OCI-LY7 (cell line): ENCODE results near the gene ZC2HC1B. TPM values are rescaled to one million over a fixed set of nuclear protein-coding genes. Genes with fewer than 3 reads are reported as not detected.

Experiments used
- BruUV-seq: library from RNA; stranded (reverse); fragments of 400-500 nt; replicated peaks from 2 replicates; lab custom pipeline; 2021; lab: Mats Ljungman, UMichigan
- CTCF ChIA-PET: fragments of 300-600 bp; sonication (Branson Sonifier 250); formaldehyde crosslinking; loops from one replicate; lab custom pipeline; 2022; ENCODE audit warnings: antibody characterized with exemption; ENCODE audit not compliant: unreplicated experiment; lab: Charles Lee
- POLR2A ChIA-PET: fragments of 300-600 bp; sonication (Branson Sonifier 250); formaldehyde crosslinking; loops from one replicate; lab custom pipeline; 2022; ENCODE audit warnings: antibody characterized with exemption; lab: Charles Lee
- DNase-seq: peaks from one replicate; pipeline ENCODE4 v3.0.0-alpha.2; 2015; ENCODE audit warnings: low spot score
- H2AFZ ChIP-seq: fragments of 200-600 bp; sonication (generic), shearing (Covaris generic); 2 replicates; pipeline ENCODE4 v1.6.1; 2014; ENCODE audit warnings: mild to moderate bottlenecking, antibody characterized with exemption, low read length, moderate library complexity
- H3K27ac ChIP-seq: fragments of 200-600 bp; sonication (generic); 2 replicates; pipeline ENCODE4 v1.5.1; 2014; ENCODE audit warnings: mixed run types, low read depth, mild to moderate bottlenecking, moderate library complexity, low read length, inconsistent platforms; ENCODE audit not compliant: poor library complexity, severe bottlenecking
- H3K36me3 ChIP-seq: fragments of 200-600 bp; sonication (generic); 2 replicates; pipeline ENCODE4 v1.6.1; 2014; ENCODE audit warnings: mild to moderate bottlenecking, antibody characterized with exemption, low read length, moderate library complexity, mixed read lengths; ENCODE audit not compliant: insufficient read depth
- H3K4me1 ChIP-seq: fragments of 200-600 bp; sonication (generic); 2 replicates; pipeline ENCODE4 v1.5.1; 2014; ENCODE audit warnings: mild to moderate bottlenecking, low read length; ENCODE audit not compliant: insufficient read depth, poor library complexity, severe bottlenecking
- H3K4me2 ChIP-seq: fragments of 200-600 bp; sonication (generic); 2 replicates; pipeline ENCODE4 v1.6.1; 2014; ENCODE audit warnings: mild to moderate bottlenecking, low read length
- H3K4me3 ChIP-seq: fragments of 200-600 bp; sonication (generic); 2 replicates; pipeline ENCODE4 v1.5.1; 2014; ENCODE audit warnings: mild to moderate bottlenecking, low read depth, low read length; ENCODE audit not compliant: poor library complexity, severe bottlenecking
- H3K79me2 ChIP-seq: fragments of 200-600 bp; sonication (generic); 2 replicates; pipeline ENCODE4 v1.6.1; 2016; ENCODE audit warnings: low read depth, mild to moderate bottlenecking, low read length, moderate library complexity, mixed read lengths; ENCODE audit not compliant: insufficient read depth
- H3K9me2 ChIP-seq: fragments of 200-600 bp; sonication (generic); 2 replicates; pipeline ENCODE4 v1.6.1; 2016; ENCODE audit warnings: mild to moderate bottlenecking, low read length, mixed read lengths; ENCODE audit not compliant: insufficient read depth
- H3K9me3 ChIP-seq: fragments of 200-600 bp; sonication (generic); 2 replicates; pipeline ENCODE4 v1.6.1; 2014; ENCODE audit warnings: mild to moderate bottlenecking, mixed run types, low read length, mixed read lengths
- H4K20me1 ChIP-seq: fragments of 200-600 bp; sonication (generic); 2 replicates; pipeline ENCODE4 v1.6.1; 2014; ENCODE audit warnings: mild to moderate bottlenecking, antibody characterized with exemption, low read length, moderate library complexity, mixed read lengths; ENCODE audit not compliant: insufficient read depth
- CTCF ChIP-seq: fragments of 200-600 bp; sonication (generic); conservative IDR thresholded peaks from 2 replicates; pipeline ENCODE4 v1.5.1; 2014; ENCODE audit warnings: mild to moderate bottlenecking, antibody characterized with exemption, low read length, moderate library complexity, mixed read lengths
- EZH2phosphoT487 ChIP-seq: fragments of 200-600 bp; sonication (generic); IDR thresholded peaks from 2 replicates; pipeline ENCODE4 v1.6.1; 2018; ENCODE audit warnings: low read depth, borderline replicate concordance, mild to moderate bottlenecking, mixed run types, antibody characterized with exemption, low read length, moderate library complexity, mixed read lengths
- intact Hi-C: fragments of 100-400 bp; cut with micrococcal nuclease; formaldehyde crosslinking; loops from one replicate; pipeline ENCODE4 v1.10.0; 2022; ENCODE audit not compliant: unreplicated experiment
- total RNA-seq, 2 experiments: library from RNA; depleted of rRNA in 1 of 2; stranded (reverse); fragments of >200 nt in 1 of 2; shearing (Covaris generic) in 1 of 2; gene quantifications; 2 replicates each; pipeline ENCODE4 v1.2.3, GENCODE V29; 2014 to 2022

The ZC2HC1B gene
- total RNA-seq, 2 experiments from 2014 or later = not detected

- CTCF ChIA-PET = no interaction called here
- H3K79me2 ChIP-seq = peaks cover 26% of the 10 kb centered on the region
- no peaks in the 10 kb centered on the region for H3K9me2 ChIP-seq
- H2AFZ ChIP-seq = no peak overlapping the region
- H3K9me3 ChIP-seq = no peaks in the 10 kb centered on the region
- no TSS peak for BruUV-seq
- no peak overlapping the region for H3K27ac ChIP-seq
- peaks cover 12% of the 10 kb centered on the region for H3K36me3 ChIP-seq
- POLR2A ChIA-PET = interaction anchor here (0.5 kb wide), 1 partner anchor 221 kb away, joined by 3 read pairs; no protein-coding TSS in a partner anchor
- H4K20me1 ChIP-seq = no peaks in the 10 kb centered on the region
- TF ChIP-seq EZH2phosphoT487 = no peak
- TF ChIP-seq CTCF = no peak
- H3K4me3 ChIP-seq = no peak overlapping the region
- H3K4me1 ChIP-seq = peaks cover 13% of the 10 kb centered on the region
- no peak for DNase-seq
- H3K4me2 ChIP-seq = no peak overlapping the region
- intact Hi-C loops = loop anchor here (5.0 to 10.0 kb wide), 6 partner anchors 224 to 896 kb away; partner anchors contain the start of genes ADAT2, HIVEP2 and PEX3
Observed at GRCh38 chr6:143840595-143841265, 23.5 kb upstream of the ZC2HC1B start.

- Histone ChIP-seq H3K27ac (peak overlapping the region; percentile 48), H3K4me3 (peak overlapping the region; percentile 98), H2AFZ (peak overlapping the region; percentile 74), H4K20me1 (no peaks in the 10 kb centered on the region), H3K4me2 (peak overlapping the region; percentile 67), H3K9me3 (no peaks in the 10 kb centered on the region), H3K36me3 (peaks cover 30% of the 10 kb centered on the region), H3K4me1 (peaks cover 13% of the 10 kb centered on the region), H3K9me2 (no peaks in the 10 kb centered on the region), H3K79me2 (peaks cover 37% of the 10 kb centered on the region)
- CTCF ChIA-PET = no interaction called here
- BruUV-seq = TSS peak; percentile 100
- intact Hi-C loops = loop anchor here (5.0 to 10.0 kb wide), 6 partner anchors 222 to 898 kb away; partner anchors contain the start of genes ADAT2, HIVEP2 and PEX3
- POLR2A ChIA-PET = interaction anchor here (0.7 to 2.3 kb wide), 5 partner anchors 17 to 905 kb away, joined by 3 to 10 read pairs (median 5); partner anchors contain the start of genes ADAT2 and PEX3
- no peak for DNase-seq
- TF ChIP-seq CTCF = no peak
Observed at GRCh38 chr6:143842461-143842901, 21.8 kb upstream of the ZC2HC1B start.
